ENCODE results near the gene NPDC1.

Gene NPDC1

DNA sequence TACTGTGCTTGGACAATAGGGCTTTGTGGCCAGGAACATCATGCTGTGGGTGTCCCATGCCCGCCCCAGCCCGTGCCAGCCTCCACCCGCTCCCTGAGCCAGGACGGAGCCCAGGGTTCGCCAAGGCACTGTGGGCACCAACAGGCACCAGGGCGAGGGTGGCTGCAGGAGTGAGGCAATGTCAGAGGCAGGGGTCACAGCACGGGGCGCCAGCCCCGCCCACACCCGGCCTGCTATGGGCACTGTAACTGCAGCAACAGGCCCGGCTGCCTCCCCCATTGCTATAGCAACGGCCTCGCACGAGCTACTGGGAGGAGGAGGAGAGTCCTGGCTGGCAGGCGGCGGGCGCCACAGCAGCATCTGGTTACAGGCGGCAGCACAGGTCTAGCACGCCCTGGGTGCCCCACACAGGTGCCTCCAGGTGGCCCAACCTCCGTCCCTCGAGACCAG, 20.4 kb downstream of the NPDC1 start:
- Histone ChIP-seq H3K36me3 (ENCODE audit: control insufficient read depth in 4 of 4, insufficient read depth in 4 of 4, low read length in 3 of 4) (peaks cover 0 to 27% (median 13%) of the 10 kb centered on the region in 4 experiments), H3K27ac (ENCODE audit: insufficient read depth in 1 of 2, low read depth in 1 of 2, low read length in 2 of 2, poor library complexity in 1 of 2, severe bottlenecking in 2 of 2) (no peak overlapping the region), H3K4me1 (ENCODE audit: control extremely low read depth in 1 of 4, control insufficient read depth in 4 of 4, insufficient read depth in 4 of 4, low read length in 3 of 4) (peaks cover 0 to 50% (median 45%) of the 10 kb centered on the region in 4 experiments), H3K9me3 (ENCODE audit: control extremely low read depth in 1 of 5, control insufficient read depth in 4 of 5, insufficient read depth in 2 of 5, low read depth in 1 of 5, low read length in 4 of 5) (no peaks in the 10 kb centered on the region), H3K27me3 (replicated peaks in 2 of 5; ENCODE audit: control insufficient read depth in 4 of 5, insufficient read depth in 5 of 5, low read length in 4 of 5) (no peaks in the 10 kb centered on the region), H3K4me3 (ENCODE audit: control insufficient read depth in 1 of 7, extremely low read depth in 1 of 7, insufficient read depth in 4 of 7, low read depth in 2 of 7, low read length in 6 of 7) (no peak overlapping the region)
- ChIA-PET CTCF (interaction anchor here (0.7 to 11.1 kb wide), 10 partner anchors 12 to 210 kb away, joined by 3 to 109 read pairs (median 4); partner anchors contain the start of genes CLIC3 and PAXX), POLR2A (no interaction called here)
- WGBS (ENCODE audit: insufficient coverage): 94% methylated on average over 18 of the region's 21 CpGs
- no peak for DNase-seq

DNA sequence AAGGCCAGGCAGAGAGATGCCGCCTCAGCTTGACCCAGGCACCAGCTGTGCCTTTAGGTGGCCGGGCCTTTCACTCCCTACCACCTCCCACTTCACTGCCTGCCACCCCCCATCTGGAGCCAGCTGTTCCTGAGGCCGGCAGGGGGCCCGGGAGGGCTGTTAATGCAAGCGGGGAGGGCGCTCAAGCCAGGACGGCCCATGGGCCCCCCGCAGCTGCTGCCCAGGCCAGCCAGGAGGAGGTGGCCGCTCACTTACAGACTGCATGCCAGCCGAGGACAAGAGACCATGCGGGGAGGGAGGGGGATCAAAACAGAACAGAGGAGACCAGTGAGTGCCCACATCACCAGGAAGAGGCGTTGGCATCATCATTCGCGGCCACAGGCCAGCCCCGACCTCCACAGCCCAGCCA, 22.4 kb downstream of the NPDC1 start:
- H3K36me3 ChIP-seq (ENCODE audit: control insufficient read depth in 4 of 4, insufficient read depth in 4 of 4, low read length in 3 of 4): peaks cover 0 to 41% (median 26%) of the 10 kb centered on the region in 4 experiments

DNA sequence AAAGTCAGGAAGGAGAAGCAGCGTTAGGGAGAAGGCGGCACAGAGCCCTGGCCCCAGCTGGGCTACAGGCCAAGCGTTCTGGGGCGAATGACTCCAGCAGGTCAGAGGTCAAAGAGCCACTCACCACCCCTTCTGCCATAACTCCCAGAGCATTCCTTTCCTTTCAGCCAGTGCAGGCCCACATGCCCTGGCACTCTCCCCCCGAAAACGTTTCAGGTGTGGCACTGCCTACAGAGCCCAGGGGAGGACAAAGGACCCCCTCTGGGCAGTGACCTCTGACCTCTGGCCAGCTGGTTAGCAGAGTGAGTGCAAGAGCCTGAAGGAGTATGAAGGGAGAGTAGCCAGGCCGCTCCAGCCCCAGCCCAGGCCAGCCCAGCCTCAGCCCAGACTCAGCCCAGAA, 22.8 kb downstream of the NPDC1 start:
- Histone ChIP-seq H3K4me1 (ENCODE audit: control extremely low read depth in 1 of 4, control insufficient read depth in 4 of 4, insufficient read depth in 4 of 4, low read length in 3 of 4) (peaks cover 0 to 29% (median 25%) of the 10 kb centered on the region in 4 experiments), H3K4me3 (ENCODE audit: control insufficient read depth in 1 of 7, extremely low read depth in 1 of 7, insufficient read depth in 4 of 7, low read depth in 2 of 7, low read length in 6 of 7) (no peak overlapping the region), H3K27me3 (replicated peaks in 2 of 5; ENCODE audit: control insufficient read depth in 4 of 5, insufficient read depth in 5 of 5, low read length in 4 of 5) (no peaks in the 10 kb centered on the region), H3K27ac (ENCODE audit: insufficient read depth in 1 of 2, low read depth in 1 of 2, low read length in 2 of 2, poor library complexity in 1 of 2, severe bottlenecking in 2 of 2) (no peak overlapping the region), H3K9me3 (ENCODE audit: control extremely low read depth in 1 of 5, control insufficient read depth in 4 of 5, insufficient read depth in 2 of 5, low read depth in 1 of 5, low read length in 4 of 5) (no peaks in the 10 kb centered on the region), H3K36me3 (ENCODE audit: control insufficient read depth in 4 of 4, insufficient read depth in 4 of 4, low read length in 3 of 4) (peaks cover 0 to 42% (median 26%) of the 10 kb centered on the region in 4 experiments)
- ChIA-PET CTCF (interaction anchor here (11.1 kb wide), 1 partner anchor 14 kb away, joined by 109 read pairs; no protein-coding TSS in a partner anchor), POLR2A (no interaction called here)
- no peak for DNase-seq
- 94% methylated on average over 6 of the region's 7 CpGs for WGBS (ENCODE audit: insufficient coverage)

More for the DNA sequence above, 22.4 kb downstream of the NPDC1 start:
- H3K27me3 ChIP-seq (replicated peaks in 2 of 5; ENCODE audit: control insufficient read depth in 4 of 5, insufficient read depth in 5 of 5, low read length in 4 of 5): no peaks in the 10 kb centered on the region
- no peak overlapping the region for H3K27ac ChIP-seq (ENCODE audit: insufficient read depth in 1 of 2, low read depth in 1 of 2, low read length in 2 of 2, poor library complexity in 1 of 2, severe bottlenecking in 2 of 2)
- H3K9me3 ChIP-seq (ENCODE audit: control extremely low read depth in 1 of 5, control insufficient read depth in 4 of 5, insufficient read depth in 2 of 5, low read depth in 1 of 5, low read length in 4 of 5): no peaks in the 10 kb centered on the region
- H3K4me3 ChIP-seq (ENCODE audit: control insufficient read depth in 1 of 7, extremely low read depth in 1 of 7, insufficient read depth in 4 of 7, low read depth in 2 of 7, low read length in 6 of 7): no peak overlapping the region
- DNase-seq: no peak
- WGBS (ENCODE audit: insufficient coverage): 94% methylated on average over 13 of the region's 15 CpGs
- ChIA-PET POLR2A (no interaction called here), CTCF (interaction anchor here (11.1 kb wide), 1 partner anchor 14 kb away, joined by 109 read pairs; no protein-coding TSS in a partner anchor)
- peaks cover 0 to 31% (median 27%) of the 10 kb centered on the region in 4 experiments for H3K4me1 ChIP-seq (ENCODE audit: control extremely low read depth in 1 of 4, control insufficient read depth in 4 of 4, insufficient read depth in 4 of 4, low read length in 3 of 4)

DNA sequence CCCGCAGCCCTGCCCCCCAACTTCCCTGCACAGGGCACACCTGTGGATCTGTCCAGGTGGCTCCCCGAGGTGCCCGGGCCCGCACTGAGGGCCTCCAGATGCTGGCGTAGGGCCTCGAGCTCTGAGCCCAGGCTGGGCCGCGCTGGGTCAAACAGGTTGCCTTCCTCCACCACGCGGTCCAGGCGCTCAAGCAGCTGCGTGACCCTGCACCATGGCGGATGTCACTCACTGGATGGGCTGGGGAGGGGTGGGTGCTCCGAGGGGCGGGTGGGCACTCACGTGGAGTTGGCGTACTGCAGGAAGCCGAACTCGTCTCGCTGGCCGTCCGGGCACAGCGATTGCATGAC, 23.3 kb downstream of the NPDC1 start:
- no peaks in the 10 kb centered on the region for H3K9me3 ChIP-seq (ENCODE audit: control extremely low read depth in 1 of 5, control insufficient read depth in 4 of 5, insufficient read depth in 2 of 5, low read depth in 1 of 5, low read length in 4 of 5)
- DNase-seq: no peak
- WGBS (ENCODE audit: insufficient coverage): 98% methylated on average over 20 of the region's 23 CpGs
- H3K4me3 ChIP-seq (ENCODE audit: control insufficient read depth in 1 of 7, extremely low read depth in 1 of 7, insufficient read depth in 4 of 7, low read depth in 2 of 7, low read length in 6 of 7): no peak overlapping the region
- CTCF ChIA-PET: interaction anchor here (11.1 kb wide), 1 partner anchor 15 kb away, joined by 109 read pairs; no protein-coding TSS in a partner anchor
- POLR2A ChIA-PET: no interaction called here
- no peaks in the 10 kb centered on the region for H3K27me3 ChIP-seq (replicated peaks in 2 of 5; ENCODE audit: control insufficient read depth in 4 of 5, insufficient read depth in 5 of 5, low read length in 4 of 5)
- H3K36me3 ChIP-seq (ENCODE audit: control insufficient read depth in 4 of 4, insufficient read depth in 4 of 4, low read length in 3 of 4): peaks cover 0 to 46% (median 30%) of the 10 kb centered on the region in 4 experiments
- H3K4me1 ChIP-seq (ENCODE audit: control extremely low read depth in 1 of 4, control insufficient read depth in 4 of 4, insufficient read depth in 4 of 4, low read length in 3 of 4): peaks cover 0 to 29% (median 24%) of the 10 kb centered on the region in 4 experiments
- H3K27ac ChIP-seq (ENCODE audit: insufficient read depth in 1 of 2, low read depth in 1 of 2, low read length in 2 of 2, poor library complexity in 1 of 2, severe bottlenecking in 2 of 2): no peak overlapping the region

DNA sequence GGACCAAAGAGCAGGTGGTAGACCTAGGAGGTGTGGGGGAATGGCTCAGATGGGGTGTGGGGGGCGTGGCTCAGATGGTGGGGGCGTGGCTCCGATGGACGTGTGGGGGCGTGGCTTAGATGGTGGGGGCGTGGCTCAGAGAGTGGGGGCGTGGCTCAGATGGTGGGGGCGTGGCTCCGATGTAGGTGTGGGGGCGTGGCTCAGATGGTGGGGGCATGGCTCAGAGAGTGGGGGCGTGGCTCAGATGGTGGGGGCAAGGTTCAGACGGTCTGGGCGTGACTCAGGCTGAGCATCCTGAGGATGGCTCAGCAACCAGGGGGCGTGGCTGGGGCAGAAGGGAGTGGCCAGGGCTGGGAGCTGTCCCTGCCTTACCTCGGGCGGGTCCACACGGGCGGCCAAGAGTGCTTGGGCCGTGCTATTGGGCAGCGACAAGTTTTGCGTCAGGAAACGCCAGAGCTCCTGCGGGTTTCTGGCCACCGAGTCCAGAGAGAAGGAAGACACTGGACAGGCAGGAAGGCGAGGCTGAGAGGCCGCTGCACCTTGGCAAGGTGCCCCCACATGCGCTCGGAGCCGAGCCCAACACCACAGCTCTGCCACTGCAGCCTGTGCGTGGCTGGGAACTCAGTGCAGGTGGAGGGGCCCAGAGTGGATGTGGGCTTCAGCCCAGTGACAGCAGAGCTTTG, 23.9 kb downstream of the NPDC1 start:
- Histone ChIP-seq H3K4me1 (ENCODE audit: control extremely low read depth in 1 of 4, control insufficient read depth in 4 of 4, insufficient read depth in 4 of 4, low read length in 3 of 4) (peaks cover 0 to 23% (median 19%) of the 10 kb centered on the region in 4 experiments), H3K27me3 (replicated peaks in 2 of 5; ENCODE audit: control insufficient read depth in 4 of 5, insufficient read depth in 5 of 5, low read length in 4 of 5) (no peaks in the 10 kb centered on the region), H3K9me3 (ENCODE audit: control extremely low read depth in 1 of 5, control insufficient read depth in 4 of 5, insufficient read depth in 2 of 5, low read depth in 1 of 5, low read length in 4 of 5) (no peaks in the 10 kb centered on the region), H3K27ac (ENCODE audit: insufficient read depth in 1 of 2, low read depth in 1 of 2, low read length in 2 of 2, poor library complexity in 1 of 2, severe bottlenecking in 2 of 2) (no peak overlapping the region), H3K4me3 (ENCODE audit: control insufficient read depth in 1 of 7, extremely low read depth in 1 of 7, insufficient read depth in 4 of 7, low read depth in 2 of 7, low read length in 6 of 7) (no peak overlapping the region), H3K36me3 (ENCODE audit: control insufficient read depth in 4 of 4, insufficient read depth in 4 of 4, low read length in 3 of 4) (peaks cover 2 to 51% (median 34%) of the 10 kb centered on the region in 4 experiments)
- ChIA-PET CTCF (interaction anchor here (11.1 kb wide), 1 partner anchor 15 kb away, joined by 109 read pairs; no protein-coding TSS in a partner anchor), POLR2A (no interaction called here)
- 90% methylated on average over 19 of the region's 30 CpGs for WGBS (ENCODE audit: insufficient coverage)
- DNase-seq: peak; percentile 63 to 77 (median 73)

DNA sequence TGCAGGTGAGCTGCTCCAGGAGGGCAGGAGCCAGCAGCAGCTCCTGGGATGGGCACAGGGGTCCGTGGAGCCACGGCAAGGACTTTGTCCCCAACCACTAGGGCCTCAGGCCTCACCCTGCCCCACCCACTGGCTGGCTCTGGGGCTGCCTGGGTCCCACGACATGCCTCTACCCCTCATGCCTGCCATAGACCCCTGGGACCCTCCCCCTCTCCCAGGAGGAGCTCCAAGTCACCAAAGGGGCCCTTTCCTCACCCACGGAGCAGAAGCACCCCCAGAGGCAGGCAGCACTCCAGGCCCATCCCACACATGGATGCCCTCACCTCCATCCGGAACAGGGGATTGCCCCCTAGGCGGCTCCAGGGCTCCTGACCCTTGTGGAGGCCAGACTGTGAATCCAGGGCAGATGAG, 24.4 kb downstream of the NPDC1 start:
- CTCF ChIA-PET: interaction anchor here (0.8 to 11.1 kb wide), 3 partner anchors 16 to 25 kb away, joined by 3 to 109 read pairs (median 3); partner anchors contain the start of gene CLIC3
- peaks cover 2 to 56% (median 38%) of the 10 kb centered on the region in 4 experiments for H3K36me3 ChIP-seq (ENCODE audit: control insufficient read depth in 4 of 4, insufficient read depth in 4 of 4, low read length in 3 of 4)
- DNase-seq: no peak
- no peaks in the 10 kb centered on the region for H3K9me3 ChIP-seq (ENCODE audit: control extremely low read depth in 1 of 5, control insufficient read depth in 4 of 5, insufficient read depth in 2 of 5, low read depth in 1 of 5, low read length in 4 of 5)
- peaks cover 0 to 18% (median 14%) of the 10 kb centered on the region in 4 experiments for H3K4me1 ChIP-seq (ENCODE audit: control extremely low read depth in 1 of 4, control insufficient read depth in 4 of 4, insufficient read depth in 4 of 4, low read length in 3 of 4)
- no peaks in the 10 kb centered on the region for H3K27me3 ChIP-seq (replicated peaks in 2 of 5; ENCODE audit: control insufficient read depth in 4 of 5, insufficient read depth in 5 of 5, low read length in 4 of 5)
- no peak overlapping the region for H3K4me3 ChIP-seq (ENCODE audit: control insufficient read depth in 1 of 7, extremely low read depth in 1 of 7, insufficient read depth in 4 of 7, low read depth in 2 of 7, low read length in 6 of 7)
- POLR2A ChIA-PET: interaction anchor here (0.6 kb wide), 1 partner anchor 14 kb away, joined by 3 read pairs; no protein-coding TSS in a partner anchor
- 93% methylated on average over 2 of the region's 6 CpGs for WGBS (ENCODE audit: insufficient coverage)
- H3K27ac ChIP-seq (ENCODE audit: insufficient read depth in 1 of 2, low read depth in 1 of 2, low read length in 2 of 2, poor library complexity in 1 of 2, severe bottlenecking in 2 of 2): no peak overlapping the region

All from common myeloid progenitor, CD34-positive (primary cell).